Astrocyte (in vitro differentiated cells and primary cell): ENCODE measurements around the gene SLC25A21.

Experiments used
- EZH2 ChIP-seq: IDR thresholded peaks from 2 replicates; pipeline ENCODE4 v1.6.1; 2012; ENCODE audit warnings: mild to moderate bottlenecking, low read length, inconsistent platforms; ENCODE audit not compliant: insufficient read depth
- TF ChIP-seq, protein P1 (sequence below): IDR thresholded peaks from 2 replicates; pipeline ENCODE4 v1.5.1; 2011; ENCODE audit warnings: low read depth, mild to moderate bottlenecking, inconsistent platforms, low read length, moderate library complexity; ENCODE audit not compliant: insufficient read depth

DNA sequence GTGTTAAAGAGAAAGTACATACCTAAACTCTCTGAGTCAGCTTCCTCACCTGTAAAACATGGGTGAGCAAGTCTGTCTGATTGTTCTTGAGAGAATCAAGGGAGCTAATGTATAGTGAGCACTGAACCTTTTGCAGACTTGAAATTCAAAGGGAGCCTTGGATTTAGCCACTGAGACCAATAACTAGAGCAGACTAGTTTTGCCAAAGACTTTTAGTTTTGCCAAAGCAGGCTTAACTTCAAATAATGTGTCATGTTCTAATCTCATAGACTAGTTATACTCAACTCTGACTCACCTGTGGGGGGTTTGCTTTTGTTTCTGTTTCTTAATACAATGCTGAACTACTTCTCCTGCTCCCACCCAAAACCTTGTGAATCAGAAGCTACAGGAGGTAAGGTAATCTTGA is 123.7 kb downstream of the SLC25A21 start:
- TF ChIP-seq, protein P1, sequence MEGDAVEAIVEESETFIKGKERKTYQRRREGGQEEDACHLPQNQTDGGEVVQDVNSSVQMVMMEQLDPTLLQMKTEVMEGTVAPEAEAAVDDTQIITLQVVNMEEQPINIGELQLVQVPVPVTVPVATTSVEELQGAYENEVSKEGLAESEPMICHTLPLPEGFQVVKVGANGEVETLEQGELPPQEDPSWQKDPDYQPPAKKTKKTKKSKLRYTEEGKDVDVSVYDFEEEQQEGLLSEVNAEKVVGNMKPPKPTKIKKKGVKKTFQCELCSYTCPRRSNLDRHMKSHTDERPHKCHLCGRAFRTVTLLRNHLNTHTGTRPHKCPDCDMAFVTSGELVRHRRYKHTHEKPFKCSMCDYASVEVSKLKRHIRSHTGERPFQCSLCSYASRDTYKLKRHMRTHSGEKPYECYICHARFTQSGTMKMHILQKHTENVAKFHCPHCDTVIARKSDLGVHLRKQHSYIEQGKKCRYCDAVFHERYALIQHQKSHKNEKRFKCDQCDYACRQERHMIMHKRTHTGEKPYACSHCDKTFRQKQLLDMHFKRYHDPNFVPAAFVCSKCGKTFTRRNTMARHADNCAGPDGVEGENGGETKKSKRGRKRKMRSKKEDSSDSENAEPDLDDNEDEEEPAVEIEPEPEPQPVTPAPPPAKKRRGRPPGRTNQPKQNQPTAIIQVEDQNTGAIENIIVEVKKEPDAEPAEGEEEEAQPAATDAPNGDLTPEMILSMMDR: no peak
- TF ChIP-seq EZH2: no peak
